K562 (cell line): ENCODE measurements around the gene BRWD1. TPM values are rescaled to one million over a fixed set of nuclear protein-coding genes. Genes with fewer than 3 reads are reported as not detected.
A peak's percentile ranks its signal among the peaks of the same experiment; 100 is the strongest.

Source experiments
- ATAC-seq: fragments of 200-7000 bp; cut with Tn5 transposase; 3 replicates; pipeline ENCODE4 v1.9.1; 2020; ENCODE audit warnings: moderate library complexity
- BruUV-seq: library from RNA; stranded (reverse); fragments of 400-500 nt; replicated peaks from 2 replicates; lab custom pipeline; 2021; lab: Mats Ljungman, UMichigan
- CTCF ChIA-PET: fragments of 300-600 bp; formaldehyde crosslinking; extraction: SDS; loops from one replicate; lab custom pipeline; 2021; ENCODE audit warnings: low intra/inter-chr PET ratio; lab: Yijun Ruan, JAX
- POLR2A ChIA-PET: fragments of 300-600, 350-650 bp; sonication (Branson Sonifier 250); formaldehyde crosslinking; extraction: SDS; loops from one replicate; lab custom pipeline; 2021; ENCODE audit warnings: antibody characterized with exemption, inconsistent platforms; lab: Yijun Ruan, JAX
- DNase-seq, 4 experiments: peaks; one replicate each; pipeline versions ENCODE4 v3.0.0 to v3.0.0-alpha.2; 2011 to 2018; ENCODE audit warnings: low spot score in 3 of 4, mixed read lengths in 3 of 4; ENCODE audit errors: extremely low read depth in 1 of 4
- FAIRE-seq: peaks from 2 replicates; lab custom pipeline; 2011; peaks lifted over from hg19 to GRCh38; lab: Jason Lieb, UNC
- H2AFZ ChIP-seq: 2 replicates; pipeline ENCODE4 v1.6.0; 2011; ENCODE audit warnings: low read depth, low read length, control low read depth, inconsistent platforms
- H3K27ac ChIP-seq: fragments of 200-600 bp; 3 replicates; pipeline ENCODE4 v1.8.0; 2011; ENCODE audit warnings: low read depth, mild to moderate bottlenecking, control low read depth, inconsistent platforms, low read length, moderate library complexity, mixed read lengths; ENCODE audit errors: extremely low read depth
- H3K27me3 ChIP-seq, 2 experiments: fragments of 300-600 bp in 1 of 2; 2 replicates in 1 of 2; 3 replicates in 1 of 2; pipeline versions ENCODE4 v1.6.0 to v1.8.0; 2011; ENCODE audit warnings: inconsistent platforms in 2 of 2, low read length in 2 of 2, mild to moderate bottlenecking in 1 of 2, mixed read lengths in 1 of 2, moderate library complexity in 1 of 2; ENCODE audit not compliant: control insufficient read depth in 2 of 2, insufficient read depth in 2 of 2
- H3K36me3 ChIP-seq: fragments of 300-600 bp; 3 replicates; pipeline ENCODE4 v1.8.0; 2011; ENCODE audit warnings: mild to moderate bottlenecking, low read length, inconsistent platforms; ENCODE audit not compliant: control insufficient read depth, insufficient read depth
- H3K4me1 ChIP-seq, 2 experiments: fragments of 200-600 bp in 1 of 2; replicated peaks in 1 of 2; 2 replicates in 1 of 2; 3 replicates in 1 of 2; pipeline versions ENCODE4 v1.5.1 to v1.8.0; 2011; ENCODE audit warnings: inconsistent platforms in 2 of 2, low read length in 2 of 2, mild to moderate bottlenecking in 1 of 2, mixed read lengths in 1 of 2, moderate library complexity in 1 of 2; ENCODE audit not compliant: control insufficient read depth in 2 of 2, insufficient read depth in 2 of 2
- H3K4me2 ChIP-seq: 2 replicates; pipeline ENCODE4 v1.6.1; 2011; ENCODE audit warnings: low read length, control low read depth, inconsistent platforms, mixed read lengths; ENCODE audit not compliant: insufficient read depth
- H3K4me3 ChIP-seq: fragments of 200-600 bp; sonication (generic), shearing (Covaris generic); 2 replicates; pipeline ENCODE4 v1.5.1; 2016; ENCODE audit warnings: control low read depth, inconsistent platforms
- H3K79me2 ChIP-seq: fragments of 200-600 bp; 3 replicates; pipeline ENCODE4 v1.8.0; 2011; ENCODE audit warnings: low read length, inconsistent platforms; ENCODE audit not compliant: control insufficient read depth, insufficient read depth
- H3K9ac ChIP-seq, 2 experiments: 2 replicates each; pipeline versions ENCODE4 v1.6.0 to v1.6.1; 2011; ENCODE audit warnings: low read depth in 2 of 2, low read length in 2 of 2, control low read depth in 1 of 2, inconsistent platforms in 1 of 2, mild to moderate bottlenecking in 1 of 2, mixed read lengths in 1 of 2; ENCODE audit not compliant: insufficient read depth in 1 of 2
- H3K9me1 ChIP-seq: one replicate; pipeline ENCODE4 v1.6.0; 2011; ENCODE audit warnings: inconsistent platforms, mild to moderate bottlenecking, low read length, moderate library complexity; ENCODE audit not compliant: control insufficient read depth, insufficient read depth
- H3K9me3 ChIP-seq: replicated peaks from 2 replicates; pipeline ENCODE4 v1.5.1; 2011; ENCODE audit warnings: low read depth, low read length, inconsistent platforms; ENCODE audit not compliant: control insufficient read depth, insufficient read depth
- H4K20me1 ChIP-seq: replicated peaks from 2 replicates; pipeline ENCODE4 v1.6.1; 2011; ENCODE audit warnings: low read length, inconsistent platforms, mixed read lengths; ENCODE audit not compliant: control insufficient read depth, insufficient read depth
- ATF3 ChIP-seq, 2 experiments: fragments of 450-650 bp in 1 of 2; sonication (generic) in 1 of 2; formaldehyde crosslinking in 1 of 2; IDR thresholded peaks in 1 of 2; conservative IDR thresholded peaks in 1 of 2; 2 replicates each; pipeline versions ENCODE4 v1.6.1 to v1.8.1; 2016 to 2023; ENCODE audit warnings: mild to moderate bottlenecking in 2 of 2, moderate library complexity in 2 of 2, inconsistent platforms in 1 of 2, missing genetic modification reagents in 1 of 2
- EHMT2 ChIP-seq: fragments of 450-650 bp; IDR thresholded peaks from 2 replicates; pipeline ENCODE4 v1.6.1; 2018; ENCODE audit warnings: antibody characterized with exemption
- TRIM28 ChIP-seq: fragments of 450-650 bp; IDR thresholded peaks from 2 replicates; pipeline ENCODE4 v1.6.1; 2017
- ZBED1 ChIP-seq: IDR thresholded peaks from 2 replicates; pipeline ENCODE4 v1.6.1; 2014
- ZNF507 ChIP-seq: conservative IDR thresholded peaks from 2 replicates; pipeline ENCODE4 v1.6.1; 2017; ENCODE audit warnings: missing genetic modification characterization, missing compliant biosample characterization
- ZNF766 ChIP-seq: fragments of 200-800 bp; sonication (Bioruptor generic); conservative IDR thresholded peaks from 2 replicates; pipeline ENCODE4 v1.6.1; 2016; ENCODE audit warnings: missing genetic modification characterization, missing compliant biosample characterization
- WGBS: fragments of 100-300 bp; shearing (Covaris generic); methylation state at CpG from one replicate; pipeline ENCODE4 v1.1.6; 2016; ENCODE audit warnings: low coverage, mixed read lengths; ENCODE audit not compliant: insufficient coverage; ENCODE audit errors: missing lambda C conversion rate; 5-methylcytosine and 5-hydroxymethylcytosine counted together
- in situ Hi-C: fragments of 300-500 bp; cut with MboI; formaldehyde crosslinking; loops from 4 replicates; pipeline ENCODE4 v1.15.0; 2018; ENCODE audit warnings: inconsistent platforms, mixed read lengths
- intact Hi-C: fragments of 100-400 bp; cut with micrococcal nuclease; formaldehyde crosslinking; loops from 2 replicates; pipeline ENCODE4 v1.14.2; 2022
- polyA plus RNA-seq, 8 experiments: library from polyadenylated mRNA; depleted of rRNA in 4 of 8; stranded (reverse) in 5 of 8; unstranded in 3 of 8; fragments of >200 nt; fragmentation: Nextera tagmentation in 2 of 8; fragmentation: Illumina TruSeq in 1 of 8; extraction: Ambion mirVana in 2 of 8; extraction: Trizol in 1 of 8; gene quantifications; 2 replicates each; pipeline versions ENCODE4 v1.2.1 to v1.2.3, GENCODE V29; 2011 to 2014; ENCODE audit warnings: inconsistent platforms in 1 of 8, missing spikeins in 1 of 8
- total RNA-seq, 7 experiments: library from RNA; depleted of rRNA in 6 of 7; stranded (reverse); fragments of >200 nt in 6 of 7; fragmentation: Illumina TruSeq in 2 of 7; extraction: Trizol in 2 of 7; gene quantifications; 2 replicates each; pipeline versions ENCODE4 v1.2.1 to v1.2.3, GENCODE V29; 2011 to 2021; ENCODE audit warnings: low replicate concordance in 1 of 7
- TF ChIP-seq, protein P1 (sequence below): fragments of 450-650 bp; IDR thresholded peaks from 2 replicates; pipeline ENCODE4 v1.6.1; 2017; ENCODE audit warnings: mild to moderate bottlenecking, moderate library complexity
- TF ChIP-seq, protein P2 (sequence below), 2 experiments: fragments of 450-650 bp; IDR thresholded peaks; 2 replicates each; pipeline ENCODE4 v1.6.1; 2016; ENCODE audit warnings: mild to moderate bottlenecking in 2 of 2, borderline replicate concordance in 1 of 2, low read depth in 1 of 2, moderate library complexity in 1 of 2

BRWD1 gene
- total and polyA plus RNA-seq, 9 of the 15 experiments (the other 6 are each of a cell fraction or from before 2014, with no cell fraction given): 10.1 to 60.2 (median 34.1) TPM

DNA sequence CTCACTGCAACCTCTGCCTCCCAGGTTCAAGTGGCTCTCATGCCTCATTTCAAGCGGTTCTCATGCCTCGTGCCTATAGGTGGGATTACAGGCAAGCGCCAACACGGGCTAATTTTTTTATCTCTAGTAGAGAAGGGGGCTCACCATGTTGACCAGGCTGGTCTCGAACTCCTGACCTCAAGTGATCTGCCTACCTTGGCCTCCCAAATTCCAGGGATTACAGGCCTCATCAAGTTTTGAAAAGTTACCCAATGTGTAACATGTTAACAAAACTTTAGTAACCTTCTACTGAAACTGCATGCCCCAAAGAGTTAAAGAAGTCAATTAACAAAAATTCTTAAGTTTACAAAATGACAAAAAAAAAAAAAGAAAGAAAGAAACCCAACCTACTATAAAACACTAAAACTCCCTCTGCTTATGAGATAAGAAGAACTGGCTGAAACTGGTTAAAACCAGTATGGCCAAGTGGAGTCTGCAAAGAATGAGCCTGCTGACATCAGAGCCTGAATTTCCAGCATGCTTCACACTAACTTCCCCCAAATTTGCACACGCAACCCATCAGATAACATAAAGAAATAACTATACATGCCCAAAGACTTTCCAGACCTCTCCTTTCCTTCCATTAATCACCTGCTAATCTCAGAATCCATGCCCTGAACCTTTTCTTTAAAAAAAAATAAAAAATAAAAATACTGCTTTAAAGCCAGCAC is 104.7 kb downstream of the BRWD1 start:
- H3K27ac ChIP-seq: peak overlapping the region; percentile 65
- no peaks in the 10 kb centered on the region for H3K9me3 ChIP-seq
- peak; percentile 88 for ATAC-seq
- H3K27me3 ChIP-seq: no peaks in the 10 kb centered on the region
- H3K4me3 ChIP-seq: no peak overlapping the region
- no peaks in the 10 kb centered on the region for H3K9me1 ChIP-seq
- no peak overlapping the region for H2AFZ ChIP-seq
- in situ Hi-C loops: no loop called here
- no peaks in the 10 kb centered on the region for H4K20me1 ChIP-seq
- peak overlapping the region in 1 of 2 experiments; percentile 1; a peak in 1 of 4 replicates for H3K9ac ChIP-seq
- CTCF ChIA-PET: interaction anchor here (0.7 kb wide), 1 partner anchor 1303 kb away, joined by 3 read pairs; no protein-coding TSS in a partner anchor
- FAIRE-seq: peak; percentile 85
- DNase-seq: peak; percentile 27 to 81 (median 48)
- 60% methylated on average over 6 of the region's 6 CpGs for WGBS
- H3K4me1 ChIP-seq: peaks cover 0 to 12% of the 10 kb centered on the region in 2 experiments; a peak in 3 of 5 replicates
- H3K79me2 ChIP-seq: no peaks in the 10 kb centered on the region
- intact Hi-C loops: loop anchor here (2.0 to 5.0 kb wide), 2 partner anchors 22 to 104 kb away; partner anchors contain the start of gene BRWD1
- BruUV-seq: no TSS peak
- POLR2A ChIA-PET: interaction anchor here (0.6 to 3.9 kb wide), 6 partner anchors 9 to 25 kb away, joined by 3 to 10 read pairs (median 4); no protein-coding TSS in a partner anchor
- no peak overlapping the region for H3K4me2 ChIP-seq
- peaks cover 86% of the 10 kb centered on the region for H3K36me3 ChIP-seq
- TF ChIP-seq, protein P1, sequence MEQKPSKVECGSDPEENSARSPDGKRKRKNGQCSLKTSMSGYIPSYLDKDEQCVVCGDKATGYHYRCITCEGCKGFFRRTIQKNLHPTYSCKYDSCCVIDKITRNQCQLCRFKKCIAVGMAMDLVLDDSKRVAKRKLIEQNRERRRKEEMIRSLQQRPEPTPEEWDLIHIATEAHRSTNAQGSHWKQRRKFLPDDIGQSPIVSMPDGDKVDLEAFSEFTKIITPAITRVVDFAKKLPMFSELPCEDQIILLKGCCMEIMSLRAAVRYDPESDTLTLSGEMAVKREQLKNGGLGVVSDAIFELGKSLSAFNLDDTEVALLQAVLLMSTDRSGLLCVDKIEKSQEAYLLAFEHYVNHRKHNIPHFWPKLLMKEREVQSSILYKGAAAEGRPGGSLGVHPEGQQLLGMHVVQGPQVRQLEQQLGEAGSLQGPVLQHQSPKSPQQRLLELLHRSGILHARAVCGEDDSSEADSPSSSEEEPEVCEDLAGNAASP: no peak
- TF ChIP-seq ZBED1 (no peak), ZNF766 (CRISPR knock-in tag) (peak; percentile 88), TRIM28 (no peak), ATF3 (IDR thresholded peaks at IDR 0.05) (peak; percentile 72), ATF3 (CRISPR knock-in tag; conservative IDR thresholded peaks at IDR 0.05) (no peak), EHMT2 (no peak), ZNF507 (tag) (no peak)
- TF ChIP-seq, protein P2, sequence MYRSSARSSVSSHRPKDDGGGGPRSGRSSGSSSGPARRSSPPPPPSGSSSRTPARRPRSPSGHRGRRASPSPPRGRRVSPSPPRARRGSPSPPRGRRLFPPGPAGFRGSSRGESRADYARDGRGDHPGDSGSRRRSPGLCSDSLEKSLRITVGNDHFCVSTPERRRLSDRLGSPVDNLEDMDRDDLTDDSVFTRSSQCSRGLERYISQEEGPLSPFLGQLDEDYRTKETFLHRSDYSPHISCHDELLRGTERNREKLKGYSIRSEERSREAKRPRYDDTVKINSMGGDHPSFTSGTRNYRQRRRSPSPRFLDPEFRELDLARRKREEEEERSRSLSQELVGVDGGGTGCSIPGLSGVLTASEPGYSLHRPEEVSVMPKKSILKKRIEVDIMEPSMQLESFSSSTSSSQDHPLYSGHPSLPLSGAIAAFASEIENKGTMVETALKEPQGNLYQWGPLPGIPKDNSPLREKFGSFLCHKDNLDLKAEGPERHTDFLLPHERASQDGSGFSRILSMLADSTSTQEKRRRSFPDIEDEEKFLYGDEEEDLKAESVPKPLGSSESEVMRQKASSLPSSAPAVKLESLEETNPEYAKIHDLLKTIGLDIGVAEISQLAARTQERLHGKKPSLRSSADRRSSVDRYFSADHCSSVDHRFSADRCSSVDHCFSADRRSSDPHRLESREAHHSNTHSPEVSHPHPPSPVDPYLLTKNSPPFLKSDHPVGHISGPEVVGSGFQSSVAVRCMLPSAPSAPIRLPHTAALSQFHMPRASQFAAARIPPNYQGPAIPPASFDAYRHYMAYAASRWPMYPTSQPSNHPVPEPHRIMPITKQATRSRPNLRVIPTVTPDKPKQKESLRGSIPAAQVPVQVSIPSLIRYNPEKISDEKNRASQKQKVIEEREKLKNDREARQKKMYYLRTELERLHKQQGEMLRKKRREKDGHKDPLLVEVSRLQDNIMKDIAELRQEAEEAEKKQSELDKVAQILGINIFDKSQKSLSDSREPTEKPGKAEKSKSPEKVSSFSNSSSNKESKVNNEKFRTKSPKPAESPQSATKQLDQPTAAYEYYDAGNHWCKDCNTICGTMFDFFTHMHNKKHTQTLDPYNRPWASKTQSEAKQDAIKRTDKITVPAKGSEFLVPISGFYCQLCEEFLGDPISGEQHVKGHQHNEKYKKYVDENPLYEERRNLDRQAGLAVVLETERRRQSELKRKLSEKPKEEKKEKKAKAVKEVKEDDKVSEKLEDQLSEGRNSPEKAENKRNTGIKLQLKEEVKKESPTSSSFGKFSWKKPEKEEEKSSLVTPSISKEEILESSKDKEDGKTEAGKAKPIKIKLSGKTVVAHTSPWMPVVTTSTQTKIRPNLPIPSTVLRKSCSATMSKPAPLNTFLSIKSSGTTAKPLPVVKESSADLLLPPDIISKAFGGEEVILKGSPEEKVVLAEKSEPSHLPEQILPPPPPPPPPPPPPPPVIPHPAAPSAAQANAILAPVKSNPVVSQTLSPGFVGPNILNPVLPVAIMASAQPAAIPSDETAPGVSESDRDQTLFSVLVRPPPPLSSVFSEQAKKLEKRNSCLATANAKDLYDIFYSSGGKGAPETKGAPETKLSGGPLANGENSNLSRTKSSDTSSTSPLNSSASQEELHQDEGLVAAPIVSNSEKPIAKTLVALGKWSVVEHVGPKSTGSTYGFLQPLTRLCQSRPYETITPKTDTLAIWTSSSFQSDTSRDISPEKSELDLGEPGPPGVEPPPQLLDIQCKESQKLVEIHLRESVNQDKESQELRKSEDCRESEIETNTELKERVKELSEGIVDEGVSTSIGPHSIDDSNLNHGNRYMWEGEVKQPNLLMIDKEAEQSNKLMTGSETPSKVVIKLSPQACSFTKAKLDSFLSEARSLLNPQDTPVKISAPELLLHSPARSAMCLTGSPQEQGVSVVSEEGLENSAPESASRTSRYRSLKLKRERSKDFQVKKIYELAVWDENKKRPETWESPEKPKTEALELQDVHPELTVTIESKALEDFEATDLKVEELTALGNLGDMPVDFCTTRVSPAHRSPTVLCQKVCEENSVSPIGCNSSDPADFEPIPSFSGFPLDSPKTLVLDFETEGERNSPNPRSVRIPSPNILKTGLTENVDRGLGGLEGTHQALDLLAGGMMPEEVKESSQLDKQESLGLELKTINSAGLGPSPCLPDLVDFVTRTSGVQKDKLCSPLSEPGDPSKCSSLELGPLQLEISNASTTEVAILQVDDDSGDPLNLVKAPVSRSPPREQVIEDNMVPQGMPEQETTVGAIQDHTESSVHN (IDR thresholded peaks at IDR 0.05; ENCODE audit: borderline replicate concordance in 1 of 2, low read depth in 1 of 2): peak in 1 of 2 experiments; percentile 39; a peak in 1 of 4 replicates
